ENCODE results near the gene KCNQ2. TPM values are rescaled to one million over a fixed set of nuclear protein-coding genes. Genes with fewer than 3 reads are reported as not detected.

KCNQ2 gene
- total and polyA plus RNA-seq, 12 donors, result 0.03 to 3.8 (median 1.4) TPM; not detected in 7

- no peaks in the 10 kb centered on the region for H3K9me3 ChIP-seq
Observed at GRCh38 chr20:63472862-63473390, 471 bp upstream of the KCNQ2 start.

GRCh38 chr20:63471717-63471980 is 806 bp downstream of the KCNQ2 start:
- no peak for TF ChIP-seq CTCF (IDR thresholded peaks at IDR 0.05)
- Histone ChIP-seq H3K9me3 (no peaks in the 10 kb centered on the region), H3K4me3 (peak overlapping the region in 2 of 10 donors; percentile 10 to 13), H3K27ac (no peak overlapping the region), H3K36me3 (no peaks in the 10 kb centered on the region), H3K4me1 (peaks cover 0 to 13% (median 9%) of the 10 kb centered on the region in 9 donors), H3K27me3 (peaks cover 21 to 93% (median 78%) of the 10 kb centered on the region in 7 donors)
- no peak for DNase-seq
- intact Hi-C loops (cut with DNase I), result loop anchor here in 1 of 10 donors (10.0 kb wide), 1 partner anchor 1677 kb away; no protein-coding TSS in a partner anchor
- ATAC-seq, result no peak
- WGBS, 2 donors, result 1 to 2% methylated on average over 9 to 27 of the region's 27 CpGs

More at GRCh38 chr20:63472862-63473390, 471 bp upstream of the KCNQ2 start:
- Histone ChIP-seq H3K4me1 (peaks cover 0 to 13% (median 9%) of the 10 kb centered on the region in 9 donors), H3K27me3 (peaks cover 21 to 93% (median 89%) of the 10 kb centered on the region in 7 donors), H3K36me3 (no peaks in the 10 kb centered on the region), H3K27ac (no peak overlapping the region), H3K4me3 (peak overlapping the region in 1 of 10 donors; percentile 12)
- WGBS, 2 donors, result 47 to 64% methylated on average over 11 of the region's 13 CpGs
- ATAC-seq (no peak), DNase-seq (no peak)
- intact Hi-C loops (cut with DNase I), result loop anchor here in 1 of 10 donors (10.0 kb wide), 1 partner anchor 1678 kb away; no protein-coding TSS in a partner anchor
- no peak for TF ChIP-seq CTCF (IDR thresholded peaks at IDR 0.05)

- WGBS, 2 donors, result 12% methylated on average over 39 to 46 of the region's 46 CpGs
- peaks cover 21 to 94% (median 74%) of the 10 kb centered on the region in 7 donors for H3K27me3 ChIP-seq
Observed at GRCh38 chr20:63471002-63471716, 1.3 kb downstream of the KCNQ2 start.

More at GRCh38 chr20:63471002-63471716, 1.3 kb downstream of the KCNQ2 start:
- Histone ChIP-seq H3K27ac (no peak overlapping the region), H3K4me3 (peak overlapping the region in 1 of 10 donors; percentile 10), H3K36me3 (no peaks in the 10 kb centered on the region), H3K4me1 (peaks cover 0 to 13% (median 9%) of the 10 kb centered on the region in 9 donors), H3K9me3 (no peaks in the 10 kb centered on the region)
- no peak for DNase-seq
- peak in 1 of 8 donors; percentile 11 for ATAC-seq
- no peak for TF ChIP-seq CTCF (IDR thresholded peaks at IDR 0.05)
- intact Hi-C loops (cut with DNase I), result loop anchor here in 1 of 10 donors (10.0 kb wide), 1 partner anchor 1676 kb away; no protein-coding TSS in a partner anchor

Measured in heart right ventricle (tissue), 16 donors.